BLaER1 (cell line): Measurements from ENCODE around the gene IL19.

ENCODE experiments used
- H3K27ac ChIP-seq: shearing (Covaris generic); formaldehyde crosslinking; 2 replicates; pipeline ENCODE4 v1.8.1; 2022
- H3K27me3 ChIP-seq: shearing (Covaris generic); formaldehyde crosslinking; 2 replicates; pipeline ENCODE4 v1.8.1; 2022
- H3K36me3 ChIP-seq: shearing (Covaris generic); formaldehyde crosslinking; 2 replicates; pipeline ENCODE4 v1.8.1; 2022
- H3K4me1 ChIP-seq: shearing (Covaris generic); formaldehyde crosslinking; 2 replicates; pipeline ENCODE4 v1.8.1; 2022
- H3K4me2 ChIP-seq: shearing (Covaris generic); formaldehyde crosslinking; 2 replicates; pipeline ENCODE4 v1.8.1; 2022
- H3K4me3 ChIP-seq: shearing (Covaris generic); formaldehyde crosslinking; 2 replicates; pipeline ENCODE4 v1.8.1; 2022
- H3K9ac ChIP-seq: shearing (Covaris generic); formaldehyde crosslinking; 2 replicates; pipeline ENCODE4 v1.8.1; 2022
- H3K9me3 ChIP-seq: shearing (Covaris generic); formaldehyde crosslinking; 2 replicates; pipeline ENCODE4 v1.8.1; 2022
- H4K20me1 ChIP-seq: shearing (Covaris generic); formaldehyde crosslinking; 2 replicates; pipeline ENCODE4 v1.8.1; 2022
- Cebpa-rat ChIP-seq: shearing (Covaris generic); IDR thresholded peaks from 2 replicates; pipeline ENCODE4 v1.8.1; 2022

Gene IL19

GRCh38 chr1:206836111-206836510 lies 65.5 kb downstream of the IL19 start:
- Histone ChIP-seq H3K9me3 (no peaks in the 10 kb centered on the region), H3K4me3 (no peak overlapping the region), H3K36me3 (no peaks in the 10 kb centered on the region), H4K20me1 (no peaks in the 10 kb centered on the region), H3K9ac (no peak overlapping the region), H3K27ac (no peak overlapping the region), H3K4me1 (peaks cover 37% of the 10 kb centered on the region), H3K4me2 (no peak overlapping the region), H3K27me3 (no peaks in the 10 kb centered on the region)
- TF ChIP-seq Cebpa-rat: no peak

- no peak for TF ChIP-seq Cebpa-rat
- Histone ChIP-seq H3K9me3 (no peaks in the 10 kb centered on the region), H4K20me1 (no peaks in the 10 kb centered on the region), H3K27ac (no peak overlapping the region), H3K36me3 (no peaks in the 10 kb centered on the region), H3K9ac (no peak overlapping the region), H3K4me3 (no peak overlapping the region), H3K4me1 (peaks cover 7% of the 10 kb centered on the region), H3K4me2 (no peak overlapping the region), H3K27me3 (no peaks in the 10 kb centered on the region)
These were observed 68.5 kb downstream of the IL19 start for GRCh38 chr1:206839006-206839560.

GRCh38 chr1:206839857-206840256 lies 69.3 kb downstream of the IL19 start:
- TF ChIP-seq Cebpa-rat: no peak
- no peak overlapping the region for H3K4me2 ChIP-seq
- H3K27ac ChIP-seq: no peak overlapping the region

GRCh38 chr1:206841609-206842323 lies 71.2 kb downstream of the IL19 start:
- Histone ChIP-seq H3K9me3 (no peaks in the 10 kb centered on the region), H3K27me3 (no peaks in the 10 kb centered on the region), H4K20me1 (no peaks in the 10 kb centered on the region), H3K4me3 (no peak overlapping the region), H3K36me3 (no peaks in the 10 kb centered on the region), H3K4me2 (no peak overlapping the region), H3K9ac (no peak overlapping the region), H3K4me1 (no peaks in the 10 kb centered on the region), H3K27ac (no peak overlapping the region)
- no peak for TF ChIP-seq Cebpa-rat

More at GRCh38 chr1:206839857-206840256, 69.3 kb downstream of the IL19 start:
- no peaks in the 10 kb centered on the region for H3K9me3 ChIP-seq
- H3K36me3 ChIP-seq: no peaks in the 10 kb centered on the region
- no peaks in the 10 kb centered on the region for H4K20me1 ChIP-seq
- no peaks in the 10 kb centered on the region for H3K27me3 ChIP-seq
- no peak overlapping the region for H3K9ac ChIP-seq
- no peaks in the 10 kb centered on the region for H3K4me1 ChIP-seq
- no peak overlapping the region for H3K4me3 ChIP-seq

- Histone ChIP-seq H3K27ac (no peak overlapping the region), H3K4me3 (no peak overlapping the region), H3K36me3 (no peaks in the 10 kb centered on the region), H4K20me1 (no peaks in the 10 kb centered on the region), H3K4me2 (no peak overlapping the region), H3K9me3 (no peaks in the 10 kb centered on the region), H3K9ac (no peak overlapping the region), H3K4me1 (no peaks in the 10 kb centered on the region), H3K27me3 (no peaks in the 10 kb centered on the region)
- no peak for TF ChIP-seq Cebpa-rat
These were observed 72.3 kb downstream of the IL19 start for GRCh38 chr1:206842854-206843253.

GRCh38 chr1:206843626-206844025 lies 73.1 kb downstream of the IL19 start:
- TF ChIP-seq Cebpa-rat: no peak
- Histone ChIP-seq H4K20me1 (no peaks in the 10 kb centered on the region), H3K4me1 (no peaks in the 10 kb centered on the region), H3K4me3 (no peak overlapping the region), H3K27me3 (no peaks in the 10 kb centered on the region), H3K4me2 (no peak overlapping the region), H3K9me3 (no peaks in the 10 kb centered on the region), H3K27ac (no peak overlapping the region), H3K36me3 (no peaks in the 10 kb centered on the region), H3K9ac (no peak overlapping the region)

GRCh38 chr1:206846487-206846886 lies 75.9 kb downstream of the IL19 start:
- H3K9me3 ChIP-seq: no peaks in the 10 kb centered on the region
- no peaks in the 10 kb centered on the region for H4K20me1 ChIP-seq
- no peaks in the 10 kb centered on the region for H3K27me3 ChIP-seq
- H3K9ac ChIP-seq: no peak overlapping the region
- H3K27ac ChIP-seq: no peak overlapping the region
- H3K4me3 ChIP-seq: no peak overlapping the region
- H3K4me2 ChIP-seq: no peak overlapping the region
- TF ChIP-seq Cebpa-rat: no peak
- H3K36me3 ChIP-seq: no peaks in the 10 kb centered on the region
- no peaks in the 10 kb centered on the region for H3K4me1 ChIP-seq

- Histone ChIP-seq H4K20me1 (no peaks in the 10 kb centered on the region), H3K27me3 (no peaks in the 10 kb centered on the region), H3K4me3 (no peak overlapping the region), H3K4me2 (no peak overlapping the region), H3K4me1 (no peaks in the 10 kb centered on the region), H3K9me3 (no peaks in the 10 kb centered on the region; the same call in 1 of the 2 replicates), H3K36me3 (no peaks in the 10 kb centered on the region), H3K9ac (no peak overlapping the region), H3K27ac (no peak overlapping the region)
- no peak for TF ChIP-seq Cebpa-rat
These were observed 76.8 kb downstream of the IL19 start for GRCh38 chr1:206847337-206847834.

GRCh38 chr1:206847946-206848345 lies 77.4 kb downstream of the IL19 start:
- Histone ChIP-seq H3K9ac (no peak overlapping the region), H3K4me3 (no peak overlapping the region), H3K27ac (no peak overlapping the region), H3K4me1 (no peaks in the 10 kb centered on the region), H3K27me3 (no peaks in the 10 kb centered on the region), H4K20me1 (no peaks in the 10 kb centered on the region), H3K36me3 (no peaks in the 10 kb centered on the region), H3K9me3 (peaks cover 3% of the 10 kb centered on the region), H3K4me2 (no peak overlapping the region)
- TF ChIP-seq Cebpa-rat: no peak

- TF ChIP-seq Cebpa-rat: no peak
- Histone ChIP-seq H4K20me1 (no peaks in the 10 kb centered on the region), H3K4me3 (no peak overlapping the region), H3K9ac (no peak overlapping the region), H3K9me3 (peaks cover 5% of the 10 kb centered on the region), H3K27me3 (no peaks in the 10 kb centered on the region), H3K4me2 (no peak overlapping the region), H3K27ac (no peak overlapping the region), H3K4me1 (no peaks in the 10 kb centered on the region), H3K36me3 (no peaks in the 10 kb centered on the region)
These were observed 79.8 kb downstream of the IL19 start for GRCh38 chr1:206850401-206850800.
